ENCODE measurements around the gene PPP4R3A. TPM values are rescaled to one million over a fixed set of nuclear protein-coding genes. Genes with fewer than 3 reads are reported as not detected.
"Not testable (repeated sequence)": the region's sequence is repeated elsewhere in the genome, so short reads cannot be mapped to it uniquely, and the experiment has no call there.

The PPP4R3A gene
- total RNA-seq, 1 donor from 2014 or later, result 47.4 TPM

DNA sequence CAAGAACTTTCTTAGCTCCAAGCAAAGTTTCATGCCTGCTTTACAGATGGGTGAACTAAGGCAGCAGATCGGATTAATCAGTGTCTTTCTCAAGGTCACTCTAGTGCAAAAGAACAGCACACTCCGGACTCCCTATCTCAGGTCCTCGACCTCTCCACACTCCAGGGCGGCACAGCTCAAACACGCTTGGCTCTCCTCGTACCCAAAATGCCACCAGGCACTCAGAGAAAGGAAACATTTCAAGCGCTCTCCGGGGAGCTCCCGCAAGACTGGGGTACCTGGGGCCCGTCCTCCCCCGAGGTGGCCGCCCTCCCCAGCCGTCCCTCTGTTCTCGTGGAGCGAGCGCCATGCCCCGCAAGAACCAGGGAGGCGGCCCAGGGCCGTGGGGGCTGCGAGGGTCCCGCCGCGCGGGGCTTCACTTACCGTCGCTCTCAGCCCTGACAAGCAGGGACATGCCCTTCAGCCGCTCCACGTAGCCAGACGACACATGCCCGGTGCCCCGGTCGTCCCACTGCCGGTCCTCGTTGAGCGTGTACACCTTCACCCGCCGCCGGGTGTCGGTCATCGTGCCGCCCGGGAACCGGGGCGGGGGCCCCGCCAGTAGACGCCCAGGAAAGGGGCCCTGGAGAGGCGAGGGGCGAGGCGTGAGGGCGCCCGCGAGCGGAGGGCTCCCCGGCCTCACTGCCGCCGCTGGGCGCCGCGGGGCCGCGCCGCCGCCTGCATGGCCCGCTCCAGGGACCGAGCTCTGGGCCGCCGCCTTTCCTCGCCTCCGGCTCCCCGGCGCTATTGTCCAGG, 830 bp downstream of the PPP4R3A start:
- DNase-seq (ENCODE audit: missing footprints), result no peak
- ATAC-seq, result peak; percentile 27
- intact Hi-C loops (cut with DNase I), result loop anchor here (5.0 kb wide), 1 partner anchor 1248 kb away; no protein-coding TSS in a partner anchor

DNA sequence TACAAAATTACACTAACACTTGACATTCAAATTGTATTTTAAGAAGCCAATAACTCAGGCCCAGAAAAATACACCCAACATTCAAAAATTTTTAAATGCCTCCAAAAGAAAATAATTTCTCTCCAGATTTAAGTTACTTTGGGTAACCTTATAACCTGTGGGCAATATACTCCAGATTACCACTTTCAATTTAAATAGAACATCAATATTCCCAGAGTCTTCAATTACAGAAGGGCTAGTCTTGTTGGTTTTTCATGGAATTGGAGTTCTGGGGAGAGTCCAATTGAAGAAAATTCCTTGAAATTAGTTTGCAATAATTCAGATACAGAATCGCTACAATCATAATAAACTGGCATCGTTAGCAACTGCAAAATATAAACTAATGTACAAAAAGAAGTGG, 2.0 kb downstream of the PPP4R3A start:
- intact Hi-C loops (cut with DNase I), result loop anchor here (5.0 kb wide), 1 partner anchor 1249 kb away; no protein-coding TSS in a partner anchor
- ATAC-seq (no peak), DNase-seq (ENCODE audit: missing footprints) (no peak)

DNA sequence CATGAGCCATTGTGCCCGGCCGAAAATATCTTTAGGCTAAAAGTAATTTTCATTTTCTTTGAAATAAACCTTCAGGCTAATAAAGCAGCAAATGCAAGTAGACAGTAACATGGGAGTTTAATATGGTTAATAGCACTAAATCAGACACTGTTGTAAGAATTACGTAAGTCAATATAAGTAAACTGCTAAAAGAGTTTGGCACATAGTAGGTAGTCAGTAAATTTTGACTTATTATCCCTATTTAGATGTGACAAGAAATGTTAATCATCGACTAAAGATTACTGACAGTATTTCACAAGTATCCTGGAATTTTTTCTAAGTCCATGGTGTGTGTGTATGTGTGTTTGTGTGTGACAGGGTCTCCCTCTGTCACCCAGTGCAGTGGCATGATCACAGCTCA, 3.9 kb downstream of the PPP4R3A start:
- ATAC-seq, result no peak
- no peak for DNase-seq (ENCODE audit: missing footprints)
- intact Hi-C loops (cut with DNase I), result loop anchor here (5.0 kb wide), 1 partner anchor 1251 kb away; no protein-coding TSS in a partner anchor

DNA sequence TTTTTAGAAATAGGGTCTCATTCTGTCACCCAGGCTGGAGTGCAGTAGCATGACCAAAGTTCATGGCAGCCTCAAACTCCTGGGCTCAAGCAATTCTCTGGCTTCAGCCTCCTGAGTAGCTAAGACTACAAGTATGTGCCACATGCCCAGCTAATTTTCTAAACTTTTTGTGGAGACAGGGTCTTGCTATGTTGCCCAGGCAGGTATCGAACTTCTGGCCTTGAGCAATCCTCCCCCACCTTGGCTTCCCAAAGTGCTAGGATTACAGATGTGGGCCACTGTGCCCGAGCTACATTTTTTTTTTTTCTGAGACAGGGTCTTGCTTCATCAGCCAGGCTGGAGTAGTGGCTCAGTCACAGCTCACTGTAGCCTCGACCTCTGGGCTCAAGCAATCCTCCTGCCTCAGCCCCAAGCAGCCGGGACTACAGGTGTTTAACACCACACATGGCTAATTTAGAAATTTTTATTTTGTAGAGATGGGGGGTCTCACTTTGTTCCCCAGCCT, 7.1 kb downstream of the PPP4R3A start:
- ATAC-seq, result no peak
- no peak for DNase-seq (ENCODE audit: missing footprints)
- intact Hi-C loops (cut with DNase I), result no loop called here

DNA sequence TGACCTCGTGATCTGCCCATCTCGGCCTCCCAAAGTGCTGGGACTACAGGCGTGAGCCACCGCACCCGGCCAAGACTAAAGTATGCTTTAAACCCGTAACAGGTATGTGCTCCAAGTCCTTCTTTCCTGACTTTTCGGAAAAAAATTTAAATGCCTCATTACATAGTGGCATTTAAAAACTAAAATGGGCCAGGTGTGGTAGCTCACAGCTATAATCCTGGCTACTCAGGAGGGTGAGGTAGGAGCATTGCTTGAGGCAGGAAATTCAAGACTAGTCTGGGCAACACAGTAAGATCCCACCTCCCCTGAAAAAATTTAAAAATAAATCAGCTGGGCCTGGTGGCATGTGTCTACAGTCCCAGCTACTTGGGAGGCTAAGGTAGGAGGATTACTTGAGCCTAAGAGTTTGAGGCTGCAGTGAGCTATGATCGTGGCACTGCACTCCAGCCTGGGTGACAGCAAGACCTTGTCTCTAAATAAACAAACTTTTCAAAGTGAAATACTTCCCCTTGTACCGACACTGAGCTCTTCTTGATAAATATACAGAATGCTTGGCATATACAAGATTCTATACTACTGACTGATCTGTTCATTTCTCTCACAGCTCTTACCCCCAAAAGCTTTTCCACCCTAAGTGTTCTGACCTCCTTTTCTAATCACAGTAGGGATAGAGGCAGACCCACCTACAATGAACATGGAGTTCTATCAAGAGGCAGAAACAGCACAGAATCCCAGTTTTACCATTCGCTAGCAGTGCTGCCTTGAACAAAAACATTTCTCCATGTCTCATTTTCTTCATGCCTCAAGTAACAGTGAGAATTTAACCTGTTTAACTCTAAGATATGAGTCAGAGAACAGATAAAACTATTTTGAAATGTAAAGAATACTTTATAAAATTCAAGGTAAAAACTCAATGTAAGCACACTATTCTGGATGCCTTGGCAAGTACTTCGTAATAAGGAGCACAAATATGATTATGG, 7.9 kb downstream of the PPP4R3A start:
- ATAC-seq, result no peak
- intact Hi-C loops (cut with DNase I), result no loop called here
- DNase-seq (ENCODE audit: missing footprints), result no peak

DNA sequence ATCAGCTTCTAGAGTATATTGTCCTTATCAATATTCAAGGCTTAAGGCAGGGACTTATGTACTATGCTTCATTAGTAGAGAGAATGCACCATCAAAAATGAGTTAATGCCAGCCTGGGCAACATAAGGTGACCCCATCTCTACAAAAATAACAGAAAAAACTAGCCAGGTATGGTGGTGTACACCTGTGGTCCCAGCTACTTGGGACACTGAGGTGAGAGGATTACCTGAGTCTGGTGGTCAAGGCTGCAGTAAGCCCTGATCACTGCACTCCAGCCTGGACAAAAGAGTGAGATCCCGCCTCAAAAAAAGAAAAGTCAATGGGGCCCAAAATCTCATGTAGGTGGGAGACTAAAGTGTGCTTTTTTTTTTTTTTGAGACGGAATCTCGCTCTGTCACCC, 8.8 kb downstream of the PPP4R3A start:
- no peak for ATAC-seq
- intact Hi-C loops (cut with DNase I), result no loop called here
- DNase-seq (ENCODE audit: missing footprints), result no peak

DNA sequence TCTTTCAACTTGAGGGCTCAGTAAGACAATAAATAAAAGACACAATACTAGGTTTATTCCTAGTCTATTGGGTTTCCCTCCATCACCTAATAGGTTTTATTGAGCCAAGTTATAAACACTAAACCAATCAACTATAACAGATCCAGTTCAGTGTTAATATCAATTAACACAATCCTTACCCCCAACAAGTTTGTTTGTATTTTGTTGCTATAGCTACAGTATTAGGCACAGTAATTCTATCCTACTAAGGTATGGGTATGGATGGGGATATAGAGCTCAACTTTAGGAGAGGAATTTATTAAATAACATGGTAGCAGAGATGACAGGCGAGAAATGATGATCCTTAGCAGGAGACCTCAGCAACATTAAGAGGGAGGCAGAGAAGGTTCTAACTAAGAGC, 13.3 kb downstream of the PPP4R3A start:
- no peak for DNase-seq (ENCODE audit: missing footprints)
- intact Hi-C loops (cut with DNase I), result no loop called here
- ATAC-seq, result no peak

DNA sequence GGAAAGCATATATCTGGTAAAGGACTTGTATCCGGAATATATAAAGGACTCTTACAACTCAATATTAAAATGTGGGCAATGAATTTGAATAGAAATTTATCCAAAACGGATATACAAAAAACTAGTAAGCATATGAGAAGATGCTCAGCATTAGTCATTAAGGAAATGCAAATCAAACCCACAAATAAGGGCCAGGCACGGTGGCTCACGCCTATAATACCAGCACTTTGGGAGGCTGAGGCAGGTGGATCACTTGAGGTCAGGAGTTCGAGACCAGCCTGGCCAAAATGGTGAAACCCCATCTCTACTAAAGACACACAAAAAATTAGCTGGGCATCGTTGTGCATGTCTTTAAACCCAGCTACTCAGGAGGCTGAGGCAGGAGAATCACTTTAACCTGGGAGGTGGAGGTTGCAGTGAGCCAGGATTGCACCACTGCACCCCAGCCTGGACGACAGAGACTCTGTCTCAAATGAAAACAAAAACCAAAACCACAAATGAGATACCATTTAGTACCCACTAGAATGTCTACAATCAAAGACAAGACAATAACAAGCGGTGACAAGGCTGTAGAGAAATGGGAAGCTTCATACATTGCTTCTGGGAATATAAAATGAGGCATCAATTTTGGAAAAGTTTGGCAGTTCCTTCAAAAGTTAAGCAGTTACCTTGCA, 15.6 kb downstream of the PPP4R3A start:
- ATAC-seq; intact Hi-C loops (cut with DNase I); DNase-seq (ENCODE audit: missing footprints): not testable (repeated sequence)

DNA sequence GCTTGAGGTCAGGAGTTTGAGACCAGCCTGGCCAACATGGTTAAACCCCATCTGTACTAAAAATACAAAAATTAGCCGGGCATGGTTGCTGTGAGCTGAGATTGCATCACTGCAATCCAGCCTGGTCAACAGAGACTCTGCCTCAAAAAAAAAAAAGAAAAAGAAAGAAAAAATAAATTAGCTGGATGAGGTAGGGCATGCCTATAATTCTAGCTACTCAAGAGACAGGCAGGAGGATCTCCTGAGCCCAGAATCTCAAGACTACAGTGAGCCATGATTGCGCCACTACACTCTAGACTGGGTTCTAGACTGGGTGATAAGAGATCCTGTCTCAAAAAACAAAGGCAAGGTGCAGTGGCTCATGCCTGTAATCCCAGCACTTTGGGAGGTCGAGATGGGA, 16.9 kb downstream of the PPP4R3A start:
- intact Hi-C loops (cut with DNase I), result no loop called here

DNA sequence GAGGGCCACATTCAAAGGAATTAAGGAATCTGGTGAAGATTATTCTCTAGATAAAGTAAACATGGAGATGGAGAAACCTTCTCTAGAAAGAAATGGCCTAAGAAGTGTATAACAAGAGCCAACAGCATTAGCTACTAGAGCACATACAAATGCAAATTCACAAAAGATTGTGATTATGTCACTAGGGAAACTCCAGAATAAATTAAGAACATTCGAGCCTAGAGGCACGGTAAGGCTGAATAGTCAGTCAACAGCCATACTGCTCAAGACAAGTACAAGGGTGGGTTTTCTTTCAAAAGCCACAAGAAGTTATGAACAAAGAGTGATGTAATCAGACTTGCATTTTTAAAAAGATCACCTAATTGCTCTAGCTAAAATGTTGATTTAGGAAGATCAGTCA, 25.4 kb downstream of the PPP4R3A start:
- no peak for ATAC-seq
- DNase-seq (ENCODE audit: missing footprints), result no peak

More for the DNA sequence above, 16.9 kb downstream of the PPP4R3A start:
- DNase-seq (ENCODE audit: missing footprints) (no peak), ATAC-seq (peak; percentile 20)

DNA sequence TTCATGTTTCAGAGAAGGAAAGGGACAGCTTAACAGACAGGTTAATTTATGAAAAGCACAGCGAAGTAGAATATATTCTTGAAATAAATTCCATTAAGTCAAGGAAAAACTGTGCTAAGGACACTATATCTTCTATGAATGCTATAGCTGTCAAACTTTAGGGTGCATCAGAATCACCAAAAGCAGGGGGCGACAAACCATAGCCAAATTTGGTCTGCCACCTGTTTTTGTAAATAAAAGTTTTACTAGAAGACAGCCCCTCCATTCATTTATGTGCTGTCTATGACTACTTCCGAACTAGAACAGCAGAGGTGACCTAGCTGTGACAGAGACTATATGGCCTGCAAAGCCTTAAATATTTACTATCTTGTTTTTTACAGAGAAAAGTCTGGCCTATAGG, 25.9 kb downstream of the PPP4R3A start:
- intact Hi-C loops (cut with DNase I), result no loop called here
- ATAC-seq (no peak), DNase-seq (ENCODE audit: missing footprints) (no peak)

More for the DNA sequence above, 25.4 kb downstream of the PPP4R3A start:
- intact Hi-C loops (cut with DNase I), result no loop called here

DNA sequence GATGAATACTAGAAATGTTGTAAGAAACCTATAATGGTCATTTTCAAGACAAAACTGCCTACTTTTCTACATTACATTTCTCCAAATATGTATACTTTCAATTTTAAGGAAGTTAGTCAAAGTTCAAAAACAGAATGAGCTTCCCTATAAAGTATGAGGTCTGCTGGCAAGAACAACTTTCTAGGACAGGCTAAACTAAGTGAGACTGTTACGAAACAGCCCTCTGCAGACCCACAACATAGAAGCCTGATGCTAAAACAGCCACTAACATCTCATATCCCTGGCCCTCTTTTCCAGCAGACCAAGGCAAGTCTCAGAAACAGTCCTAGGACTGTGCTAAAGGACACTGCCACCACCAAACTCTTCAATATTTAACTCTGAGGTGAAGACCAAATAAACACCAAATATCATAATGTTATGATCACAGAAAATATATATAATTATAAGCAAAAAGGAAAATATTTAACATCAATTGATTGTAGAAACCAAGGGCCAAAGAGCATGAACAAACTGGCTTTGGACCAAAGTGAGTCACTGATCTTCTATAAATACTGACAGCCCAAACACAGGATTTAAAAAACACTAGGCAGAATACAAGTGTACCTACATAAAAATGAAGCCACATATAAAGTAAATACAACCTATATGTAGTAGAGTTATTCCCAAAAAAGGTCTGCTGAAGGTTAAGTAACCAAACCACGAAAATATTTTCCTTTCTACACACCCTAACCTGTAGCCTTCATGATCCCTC, 27.7 kb downstream of the PPP4R3A start:
- no peak for ATAC-seq
- DNase-seq (ENCODE audit: missing footprints), result no peak
- intact Hi-C loops (cut with DNase I), result no loop called here

DNA sequence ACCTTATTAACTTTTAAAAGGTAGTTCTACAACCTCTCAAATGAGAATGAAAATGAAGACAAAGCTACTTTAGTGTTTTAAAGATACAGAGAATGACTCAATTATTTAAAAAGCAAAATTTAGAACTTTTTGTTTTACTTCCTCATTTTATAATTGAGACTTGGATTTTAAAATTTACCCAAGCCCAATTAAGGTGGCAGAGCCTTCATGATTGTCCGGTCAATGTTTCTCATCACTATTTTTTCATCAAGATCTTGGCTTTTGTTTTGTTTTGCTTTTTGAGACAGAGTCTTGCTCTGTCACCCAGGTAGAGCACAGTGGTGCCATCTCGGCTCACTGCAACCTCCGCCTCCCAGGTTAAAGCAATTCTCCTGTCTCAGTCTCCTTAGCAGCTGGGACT, 32.7 kb downstream of the PPP4R3A start:
- ATAC-seq, result no peak
- intact Hi-C loops (cut with DNase I), result no loop called here
- DNase-seq (ENCODE audit: missing footprints), result no peak

DNA sequence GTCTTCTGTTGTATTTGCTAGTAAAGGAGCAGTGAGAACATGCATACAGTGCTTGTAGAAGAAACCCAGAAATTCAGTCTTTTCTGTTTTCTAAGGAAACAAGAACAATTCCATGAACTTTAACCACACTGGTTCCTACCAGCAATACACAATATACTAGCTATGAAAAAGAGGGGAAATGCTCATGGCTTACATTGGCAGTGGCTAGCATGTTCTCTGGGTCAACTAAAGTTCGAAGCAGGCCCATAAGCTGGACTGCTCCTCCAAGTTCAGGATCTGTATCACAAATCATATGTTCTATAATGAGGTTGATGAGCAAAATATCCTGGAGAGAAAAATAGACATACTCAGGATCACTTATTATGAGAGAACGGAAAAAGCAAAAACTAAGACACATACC, 37.1 kb downstream of the PPP4R3A start:
- ATAC-seq (no peak), DNase-seq (ENCODE audit: missing footprints) (no peak)
- intact Hi-C loops (cut with DNase I), result no loop called here

DNA sequence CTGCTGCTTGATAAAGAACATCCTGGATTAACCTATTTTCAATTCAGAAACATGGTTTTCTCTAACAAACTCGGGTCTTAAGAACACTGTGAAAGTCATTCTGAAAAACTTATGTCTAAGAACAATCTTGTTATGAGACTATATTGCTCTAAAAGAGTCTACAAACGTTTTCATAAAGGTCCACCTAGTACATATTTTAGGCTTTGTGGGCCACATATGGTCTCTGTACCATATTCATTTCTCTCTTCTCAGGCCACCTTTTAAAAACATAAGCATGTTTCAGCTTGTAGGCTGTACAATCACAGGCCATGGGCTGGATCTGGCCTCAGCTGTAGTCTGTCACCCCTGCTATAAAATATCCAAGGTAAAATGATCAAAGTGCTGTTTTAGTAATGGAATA, 39.9 kb downstream of the PPP4R3A start:
- DNase-seq (ENCODE audit: missing footprints) (no peak), ATAC-seq (no peak)
- intact Hi-C loops (cut with DNase I), result no loop called here

DNA sequence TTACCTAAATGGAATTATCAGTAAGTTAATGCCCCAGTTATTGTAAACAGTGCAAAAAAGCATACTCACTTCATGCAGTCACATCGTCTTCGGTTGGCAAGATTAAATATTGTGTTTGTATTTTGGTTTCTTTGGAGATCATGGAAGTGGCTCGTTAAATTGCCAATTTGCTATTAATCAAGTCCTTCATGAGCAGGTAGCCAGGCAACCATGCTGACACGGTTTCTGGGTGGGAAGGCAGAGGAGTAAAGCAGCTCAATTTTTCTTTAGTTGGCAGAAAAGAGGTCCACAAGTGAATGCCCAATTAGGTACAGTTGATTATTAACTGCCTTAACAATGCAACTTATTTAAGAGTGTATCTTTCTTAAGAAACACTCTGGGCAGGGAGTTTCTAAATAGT, 43.9 kb downstream of the PPP4R3A start:
- ATAC-seq (no peak), DNase-seq (ENCODE audit: missing footprints) (no peak)
- intact Hi-C loops (cut with DNase I), result no loop called here

DNA sequence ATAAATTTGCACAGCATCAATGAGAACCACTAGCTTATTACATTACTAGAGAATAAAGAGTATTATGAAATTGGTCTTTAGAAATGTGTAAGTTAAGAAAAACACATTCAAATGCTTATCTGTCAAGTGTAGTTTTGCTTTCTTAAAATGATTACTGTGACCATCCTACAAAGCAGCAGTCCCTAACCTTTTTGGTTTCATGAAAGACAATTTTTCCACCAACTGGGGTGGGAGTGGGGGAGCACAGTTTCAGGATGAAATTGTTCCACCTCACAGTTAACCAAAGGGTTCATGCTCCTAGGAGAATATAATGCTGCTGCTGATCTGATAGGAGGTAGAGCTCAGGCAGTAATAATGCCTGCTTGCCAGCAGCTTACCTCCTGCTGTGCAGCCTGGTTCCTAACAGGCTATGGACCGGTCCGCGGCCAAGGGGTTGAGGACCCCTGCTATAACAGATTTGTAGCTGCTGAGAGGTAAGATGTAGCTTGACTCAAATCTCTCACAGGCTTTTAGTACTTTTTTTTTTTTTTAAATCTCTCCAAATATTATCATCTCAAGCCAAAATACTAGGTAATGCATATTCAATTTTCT, 45.4 kb downstream of the PPP4R3A start:
- ATAC-seq (no peak), DNase-seq (ENCODE audit: missing footprints) (no peak)
- intact Hi-C loops (cut with DNase I), result no loop called here

DNA sequence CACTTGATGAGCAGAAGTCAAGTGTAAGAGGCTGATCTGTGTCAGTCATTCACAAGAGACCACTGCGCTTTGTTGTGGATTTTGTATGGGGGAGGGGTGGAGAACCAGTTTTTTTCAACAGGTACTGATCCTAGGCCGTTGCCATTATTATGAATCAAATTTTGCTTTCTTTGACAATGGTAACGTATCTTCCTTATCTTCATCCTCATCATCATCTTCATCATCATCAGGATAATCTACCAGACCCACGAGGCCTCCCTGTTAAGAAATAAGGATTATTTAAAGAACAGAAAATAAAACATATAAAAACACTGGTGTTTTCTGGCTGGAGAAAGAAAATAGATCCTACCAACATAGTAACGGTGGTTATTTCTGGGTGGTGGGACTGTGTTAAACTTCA, 51.5 kb downstream of the PPP4R3A start:
- intact Hi-C loops (cut with DNase I), result no loop called here
- ATAC-seq, result no peak
- DNase-seq (ENCODE audit: missing footprints), result no peak
